Stimulated activated CD8-positive, alpha-beta memory T cell treated with anti-CD3 and anti-CD28 coated beads, Interleukin-4, amount 100 ng/mL, for 48 hours (primary cell): ENCODE results near the gene SLC25A5.
"Not testable (repeated sequence)": the region's sequence is repeated elsewhere in the genome, so short reads cannot be mapped to it uniquely, and the experiment has no call there.

Source experiments
- DNase-seq: peaks from one replicate; pipeline ENCODE4 v3.0.0-alpha.2; 2020

Gene SLC25A5

GRCh38 chrX:119467842-119468550 is at the start of gene SLC25A5:
SLC25A5 (plus strand) TSS chrX:119468444; CDS start chrX:119468516, 72 bp downstream.
- peak; percentile 84 for DNase-seq

- DNase-seq = no peak
Observed at GRCh38 chrX:119419146-119419545, 49.1 kb upstream of the SLC25A5 start.

- DNase-seq = no peak
Observed at GRCh38 chrX:119419898-119420297, 48.3 kb upstream of the SLC25A5 start.

DNA sequence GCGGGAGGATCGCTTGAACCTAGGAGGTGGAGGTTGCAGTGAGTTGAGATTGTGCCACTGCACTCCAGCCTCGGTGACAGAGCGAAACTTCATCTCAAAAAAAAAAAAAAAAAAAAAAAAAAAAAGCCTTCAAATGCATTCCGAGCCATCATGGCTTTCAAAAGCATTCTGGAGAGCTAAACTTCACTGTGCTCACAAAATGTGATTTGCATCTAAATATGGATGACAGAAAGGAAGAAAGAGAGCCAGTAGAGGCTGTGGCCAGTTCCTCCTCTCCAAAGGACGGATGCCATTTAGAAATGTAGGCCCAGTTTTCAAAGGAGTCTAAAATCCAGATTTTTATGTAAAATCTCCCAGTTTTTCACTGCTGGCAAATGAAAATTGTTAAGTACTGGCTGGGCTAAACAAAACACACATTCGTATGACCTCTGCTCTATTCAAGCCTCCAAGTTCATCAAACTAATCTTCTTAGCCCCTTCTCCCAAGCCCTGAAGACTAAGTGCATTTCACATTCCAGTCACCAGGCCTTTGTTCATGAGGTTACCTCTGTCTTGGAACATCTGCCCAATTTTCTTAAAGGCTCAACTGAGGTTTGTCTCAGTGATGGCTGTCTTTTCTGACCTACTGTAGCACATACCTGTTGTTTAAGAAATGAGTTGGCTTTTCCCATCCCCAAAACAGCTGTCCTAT is 47.1 kb upstream of the SLC25A5 start:
- no peak for DNase-seq

DNA sequence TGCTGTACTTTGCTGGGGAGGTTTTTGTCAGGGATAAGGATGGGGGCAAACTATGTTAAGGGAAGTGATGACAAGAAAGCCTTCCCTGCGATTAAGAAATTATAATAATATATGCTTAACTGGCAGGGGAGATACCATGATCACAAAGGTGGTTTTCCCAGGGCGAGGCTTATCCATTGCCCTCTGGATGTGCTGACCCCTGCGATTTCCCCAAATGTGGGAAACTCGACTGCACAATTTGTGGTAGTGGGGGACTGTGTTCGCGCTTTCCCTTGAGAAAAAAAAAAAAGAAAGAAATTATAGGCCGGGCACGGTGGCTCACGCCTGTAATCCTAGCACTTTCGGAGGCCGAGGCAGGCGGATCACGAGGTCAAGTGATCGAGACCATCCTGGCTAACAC is 44.6 kb upstream of the SLC25A5 start:
- no peak for DNase-seq

GRCh38 chrX:119424999-119425398 is 43.2 kb upstream of the SLC25A5 start:
- DNase-seq = no peak

DNA sequence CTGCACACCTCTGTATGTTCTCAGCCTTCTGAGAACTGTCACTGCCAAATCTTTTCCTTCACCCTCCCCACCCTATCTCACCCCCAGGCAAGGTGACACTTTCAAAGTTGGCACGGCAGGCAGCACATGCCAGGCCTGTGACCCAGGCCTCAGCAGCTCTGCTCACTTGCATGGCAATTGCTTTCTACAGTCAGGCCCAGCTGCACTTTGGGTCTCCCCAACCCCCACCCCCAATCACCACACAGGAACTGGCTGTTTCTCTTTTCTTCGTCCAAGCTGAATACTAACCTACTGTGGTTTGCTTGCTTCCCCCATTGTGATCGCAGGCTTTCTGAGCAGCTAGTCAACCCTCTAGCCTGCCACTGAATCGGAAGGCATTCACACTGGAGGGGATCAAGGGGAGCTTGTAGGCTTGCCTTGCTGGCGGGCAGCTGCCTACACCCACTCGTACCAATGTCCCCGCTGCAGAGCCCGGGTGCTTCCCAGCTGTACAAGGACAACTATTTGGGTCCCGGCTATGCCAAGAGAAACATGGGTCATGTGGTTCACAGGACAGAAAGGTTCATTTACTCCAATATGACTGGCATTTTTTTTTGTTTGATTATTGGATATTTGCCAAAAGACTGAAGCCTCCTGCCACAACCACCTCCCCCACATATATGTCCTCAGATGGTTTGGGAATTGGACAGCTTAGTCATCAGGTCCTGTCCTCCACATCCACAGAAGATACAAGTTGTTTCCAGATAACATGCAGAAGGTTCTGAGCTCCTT is 41.0 kb upstream of the SLC25A5 start:
- DNase-seq = no peak

DNA sequence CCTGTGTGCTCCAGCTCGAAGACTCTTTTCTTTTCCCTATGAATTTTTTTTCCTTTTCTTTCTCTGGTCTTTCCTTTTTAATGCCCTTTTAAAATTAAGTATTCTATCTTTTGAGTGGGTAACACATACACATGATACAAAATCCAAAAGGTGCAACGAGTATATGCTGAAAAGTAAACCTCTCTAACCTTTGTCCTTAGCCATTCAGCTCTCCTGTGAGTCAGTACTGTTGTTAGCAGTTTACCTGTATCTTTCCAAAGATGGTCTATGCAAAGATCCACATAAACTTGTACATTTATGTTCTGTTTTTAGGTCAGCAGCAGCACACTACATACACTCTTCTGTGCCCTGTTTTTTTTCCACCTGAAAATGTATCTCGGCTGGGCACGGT is 40.5 kb upstream of the SLC25A5 start:
- DNase-seq = no peak

DNA sequence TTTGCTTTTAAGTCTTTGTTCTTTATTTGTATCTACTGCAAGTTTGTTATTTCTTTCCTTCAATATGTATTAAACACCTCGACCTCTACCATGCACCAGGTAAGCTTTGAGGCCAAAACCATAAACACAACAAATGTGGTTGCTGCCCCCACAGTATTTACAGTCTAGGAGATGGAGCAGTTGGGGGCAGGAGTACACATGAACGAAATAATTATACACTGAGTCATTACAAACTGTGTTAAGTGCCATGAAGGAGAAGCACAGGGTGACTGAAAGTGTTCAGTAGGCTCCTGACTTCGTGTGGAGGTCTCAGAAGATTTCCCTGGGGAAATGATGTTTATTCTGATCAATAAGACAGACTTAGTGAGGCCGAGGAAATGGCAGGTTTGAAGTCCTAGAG is 38.8 kb upstream of the SLC25A5 start:
- DNase-seq = no peak

DNA sequence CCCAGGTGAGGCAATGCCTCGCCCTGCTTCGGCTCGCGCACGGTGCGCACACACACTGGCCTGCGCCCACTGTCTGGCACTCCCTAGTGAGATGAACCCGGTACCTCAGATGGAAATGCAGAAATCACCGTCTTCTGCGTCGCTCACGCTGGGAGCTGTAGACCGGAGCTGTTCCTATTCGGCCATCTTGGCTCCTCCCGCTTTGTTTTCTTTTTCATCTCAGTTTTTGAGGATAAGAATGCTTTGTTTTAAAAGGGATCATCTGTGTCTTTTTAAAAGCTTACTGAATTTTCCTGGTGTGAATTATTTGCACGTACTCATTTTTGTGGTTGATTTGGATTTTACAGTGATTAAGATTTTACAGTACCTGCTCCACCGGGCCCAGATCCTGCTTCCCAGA is 26.9 kb upstream of the SLC25A5 start:
- not testable (repeated sequence) for DNase-seq

GRCh38 chrX:119442286-119442685 is 26.0 kb upstream of the SLC25A5 start:
- no peak for DNase-seq

DNA sequence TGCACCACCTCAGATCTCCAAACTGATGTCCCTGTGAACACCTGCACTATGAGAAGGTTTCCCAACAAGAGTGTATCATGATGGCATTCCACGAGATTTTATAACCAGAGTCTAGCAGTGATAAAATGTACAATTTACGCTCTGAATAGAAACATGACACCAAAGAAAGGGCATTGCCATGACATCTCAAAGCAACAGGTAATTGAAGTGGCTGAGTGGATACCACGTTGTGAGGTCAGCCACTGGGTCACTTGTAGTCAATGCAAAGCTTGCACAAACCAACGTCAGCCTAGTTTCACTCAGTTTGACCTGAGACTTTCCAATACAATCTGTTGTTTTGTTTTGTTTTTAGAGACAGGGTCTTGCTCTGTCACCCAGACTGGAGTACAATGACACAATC is 15.0 kb upstream of the SLC25A5 start:
- no peak for DNase-seq

- DNase-seq = no peak
Observed at GRCh38 chrX:119455264-119455663, 13.0 kb upstream of the SLC25A5 start.

GRCh38 chrX:119459181-119459580 is 9.1 kb upstream of the SLC25A5 start:
- DNase-seq = no peak

- DNase-seq = no peak
Observed at GRCh38 chrX:119465555-119465954, 2.7 kb upstream of the SLC25A5 start.

GRCh38 chrX:119466970-119467369 is 1.3 kb upstream of the SLC25A5 start:
- DNase-seq = no peak

- DNase-seq = no peak
Observed at GRCh38 chrX:119467433-119467832, 811 bp upstream of the SLC25A5 start.

DNA sequence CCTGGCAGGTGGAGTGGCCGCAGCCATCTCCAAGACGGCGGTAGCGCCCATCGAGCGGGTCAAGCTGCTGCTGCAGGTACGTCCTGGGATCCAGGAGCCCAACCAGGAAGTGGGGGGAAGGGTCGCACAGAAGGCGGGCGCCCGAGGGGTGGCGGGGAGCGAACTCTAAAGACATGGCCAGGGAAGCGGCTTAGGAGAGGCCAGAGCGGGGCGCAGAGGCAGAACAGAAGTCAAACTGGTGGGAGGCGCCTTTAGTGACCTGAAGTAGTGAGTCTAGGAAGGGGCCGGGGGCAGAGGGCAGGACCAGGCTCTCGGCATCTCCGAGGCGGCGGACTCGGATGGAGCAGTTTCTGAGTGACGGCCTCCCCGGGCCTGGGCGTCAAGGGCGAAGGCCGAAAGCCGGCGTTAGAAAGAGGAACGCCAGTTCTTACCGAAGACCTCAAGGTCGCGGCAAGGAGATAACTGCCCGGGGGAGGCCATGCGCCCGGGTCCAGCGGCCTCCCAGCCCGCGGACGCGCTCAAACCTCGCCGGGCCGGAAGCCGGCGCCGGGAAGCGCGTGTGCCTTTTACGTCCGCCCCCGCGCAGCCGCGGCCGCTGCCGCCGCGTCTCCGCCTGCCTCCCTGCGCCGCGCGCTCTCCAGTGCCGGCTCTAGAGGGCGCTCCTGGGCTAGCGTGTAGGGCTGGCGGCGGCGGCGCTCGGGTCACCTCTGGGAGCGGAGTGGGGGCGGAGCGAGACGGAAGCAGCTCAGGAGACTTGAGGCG is 488 bp downstream of the SLC25A5 start:
- peak; percentile 90 for DNase-seq

DNA sequence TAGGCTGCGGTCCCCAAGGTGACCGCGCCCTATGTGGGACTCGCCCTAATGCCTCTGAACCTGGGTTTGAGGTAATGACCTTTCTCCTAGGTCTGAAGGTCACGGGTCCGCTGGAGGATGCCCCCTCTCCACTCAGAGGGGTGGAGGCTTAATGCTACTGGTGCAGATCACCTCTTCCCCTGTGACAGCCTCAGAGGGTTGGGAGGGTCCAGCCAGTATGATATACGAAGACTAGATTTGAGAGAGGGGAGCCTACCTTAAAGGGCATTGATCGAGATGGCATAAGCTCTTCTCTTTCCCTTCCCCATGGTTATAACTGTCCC is 1.0 kb downstream of the SLC25A5 start:
- DNase-seq = no peak

GRCh38 chrX:119474615-119475388 is 6.6 kb downstream of the SLC25A5 start:
- no peak for DNase-seq

DNA sequence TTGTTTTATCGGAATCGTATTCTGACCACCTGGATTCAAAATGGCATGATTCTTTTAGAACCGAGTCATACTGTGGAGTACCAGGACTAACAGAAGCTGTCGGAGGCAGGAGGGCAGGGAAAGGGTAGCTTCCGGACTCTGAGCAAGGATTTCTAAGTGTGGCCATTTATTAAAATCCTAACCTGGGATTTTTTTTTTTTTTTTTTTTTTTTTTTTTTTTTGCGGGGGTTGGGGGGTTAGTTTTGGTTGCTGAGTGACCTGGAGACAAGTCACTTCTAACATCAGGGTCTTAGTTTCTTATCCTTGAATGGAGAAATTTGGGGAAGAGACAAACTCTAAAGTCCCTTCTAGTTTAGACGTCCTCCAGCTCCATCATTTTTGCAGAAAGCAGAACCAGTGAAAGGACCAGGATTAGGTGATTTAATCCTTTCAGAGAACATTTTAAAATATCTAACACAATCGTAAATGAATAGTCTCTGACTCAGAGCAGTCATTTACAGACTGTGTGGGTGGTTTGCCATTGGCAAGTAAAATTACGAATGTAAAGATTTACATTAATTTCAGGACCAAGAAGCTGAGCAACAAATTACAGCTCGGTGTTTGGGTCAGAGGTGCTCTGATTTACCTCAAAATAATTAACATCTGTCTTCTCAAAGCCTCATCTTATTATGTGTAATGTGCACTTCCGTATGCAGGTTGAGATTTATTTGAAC is 7.3 kb downstream of the SLC25A5 start:
- no peak for DNase-seq

GRCh38 chrX:119477812-119478232 is 9.6 kb downstream of the SLC25A5 start:
- no peak for DNase-seq
